BJ (cell line): ENCODE results near the gene ICE2. TPM values are rescaled to one million over a fixed set of nuclear protein-coding genes. Genes with fewer than 3 reads are reported as not detected.
A peak's percentile ranks its signal among the peaks of the same experiment; 100 is the strongest.

Source experiments
- CTCF ChIA-PET: fragments of 350-600 bp; formaldehyde crosslinking; extraction: SDS; loops from one replicate; lab custom pipeline; 2021; ENCODE audit warnings: antibody characterized with exemption, inconsistent platforms; lab: Yijun Ruan, JAX
- POLR2A ChIA-PET: fragments of 300-600 bp; sonication (Branson Sonifier 250); formaldehyde crosslinking; extraction: SDS; loops from one replicate; lab custom pipeline; 2021; ENCODE audit warnings: antibody characterized with exemption; lab: Charles Lee
- DNase-seq: peaks from one replicate; pipeline ENCODE4 v3.0.0-alpha.2; 2011; ENCODE audit warnings: low read depth
- H3K27me3 ChIP-seq: 2 replicates; pipeline ENCODE4 v1.6.0; 2011; ENCODE audit warnings: low read length; ENCODE audit not compliant: control insufficient read depth, insufficient read depth
- H3K36me3 ChIP-seq: 2 replicates; pipeline ENCODE4 v1.5.1; 2011; ENCODE audit warnings: low read length; ENCODE audit not compliant: control insufficient read depth, insufficient read depth
- H3K4me3 ChIP-seq: 2 replicates; pipeline ENCODE4 v1.5.1; 2011; ENCODE audit warnings: low read depth, mild to moderate bottlenecking, control low read depth, low read length
- CTCF ChIP-seq: IDR thresholded peaks from 2 replicates; pipeline ENCODE4 v1.5.1; 2011; ENCODE audit warnings: low read depth, mild to moderate bottlenecking, control low read depth, inconsistent platforms, low read length, moderate library complexity; ENCODE audit not compliant: insufficient read depth
- polyA plus RNA-seq: library from polyadenylated mRNA; depleted of rRNA; stranded (reverse); fragments of >200 nt; gene quantifications from 2 replicates; pipeline ENCODE4 v1.2.3, GENCODE V29; 2011

The ICE2 gene
- polyA plus RNA-seq, 1 experiment: 19.4 TPM

GRCh38 chr15:60396100-60396499 lies 82.8 kb downstream of the ICE2 start:
- H3K27me3 ChIP-seq: no peaks in the 10 kb centered on the region
- ChIA-PET POLR2A (interaction anchor here (0.6 to 1.3 kb wide), 4 partner anchors 11 to 25 kb away, joined by 3 to 4 read pairs (median 4); no protein-coding TSS in a partner anchor), CTCF (interaction anchor here (0.7 to 1.1 kb wide), 3 partner anchors 34 to 69 kb away, joined by 3 to 5 read pairs (median 4); no protein-coding TSS in a partner anchor)
- no peak for TF ChIP-seq CTCF
- H3K36me3 ChIP-seq: peaks cover 10% of the 10 kb centered on the region
- peak overlapping the region; percentile 98 for H3K4me3 ChIP-seq
- DNase-seq: no peak

- peak overlapping the region; percentile 98 for H3K4me3 ChIP-seq
- DNase-seq: no peak
Measured at GRCh38 chr15:60395276-60396011, 83.5 kb downstream of the ICE2 start.

GRCh38 chr15:60394689-60395097 lies 84.2 kb downstream of the ICE2 start:
- Histone ChIP-seq H3K36me3 (peaks cover 11% of the 10 kb centered on the region), H3K4me3 (peak overlapping the region; percentile 98), H3K27me3 (no peaks in the 10 kb centered on the region)
- ChIA-PET CTCF (no interaction called here), POLR2A (interaction anchor here (0.6 to 0.7 kb wide), 3 partner anchors 11 to 1441 kb away, joined by 3 to 5 read pairs (median 3); no protein-coding TSS in a partner anchor)
- no peak for DNase-seq
- no peak for TF ChIP-seq CTCF

More at GRCh38 chr15:60395276-60396011, 83.5 kb downstream of the ICE2 start:
- no peak for TF ChIP-seq CTCF
- CTCF ChIA-PET: interaction anchor here (0.9 to 1.1 kb wide), 2 partner anchors 33 to 49 kb away, joined by 3 to 5 read pairs; no protein-coding TSS in a partner anchor
- H3K36me3 ChIP-seq: peaks cover 10% of the 10 kb centered on the region
- POLR2A ChIA-PET: interaction anchor here (0.6 to 1.3 kb wide), 3 partner anchors 14 to 24 kb away, joined by 3 to 4 read pairs (median 3); no protein-coding TSS in a partner anchor
- H3K27me3 ChIP-seq: no peaks in the 10 kb centered on the region

- H3K27me3 ChIP-seq: no peaks in the 10 kb centered on the region
- H3K36me3 ChIP-seq: peaks cover 13% of the 10 kb centered on the region
- no peak for TF ChIP-seq CTCF
- ChIA-PET POLR2A (interaction anchor here (0.5 to 1.7 kb wide), 4 partner anchors 12 to 83 kb away, joined by 3 to 5 read pairs (median 4); no protein-coding TSS in a partner anchor), CTCF (interaction anchor here (0.7 kb wide), 1 partner anchor 36 kb away, joined by 3 read pairs; no protein-coding TSS in a partner anchor)
- DNase-seq: peak; percentile 98
- peak overlapping the region; percentile 98 for H3K4me3 ChIP-seq
Measured at GRCh38 chr15:60392986-60393790, 85.8 kb downstream of the ICE2 start.
